GM04504 (cell line): ENCODE measurements around the gene KDM4D.
"Not testable (repeated sequence)": the region's sequence is repeated elsewhere in the genome, so short reads cannot be mapped to it uniquely, and the experiment has no call there.

ENCODE experiments used
- DNase-seq: peaks from one replicate; pipeline ENCODE4 v3.0.0-alpha.2; 2012; ENCODE audit warnings: low read depth

The KDM4D gene

DNA sequence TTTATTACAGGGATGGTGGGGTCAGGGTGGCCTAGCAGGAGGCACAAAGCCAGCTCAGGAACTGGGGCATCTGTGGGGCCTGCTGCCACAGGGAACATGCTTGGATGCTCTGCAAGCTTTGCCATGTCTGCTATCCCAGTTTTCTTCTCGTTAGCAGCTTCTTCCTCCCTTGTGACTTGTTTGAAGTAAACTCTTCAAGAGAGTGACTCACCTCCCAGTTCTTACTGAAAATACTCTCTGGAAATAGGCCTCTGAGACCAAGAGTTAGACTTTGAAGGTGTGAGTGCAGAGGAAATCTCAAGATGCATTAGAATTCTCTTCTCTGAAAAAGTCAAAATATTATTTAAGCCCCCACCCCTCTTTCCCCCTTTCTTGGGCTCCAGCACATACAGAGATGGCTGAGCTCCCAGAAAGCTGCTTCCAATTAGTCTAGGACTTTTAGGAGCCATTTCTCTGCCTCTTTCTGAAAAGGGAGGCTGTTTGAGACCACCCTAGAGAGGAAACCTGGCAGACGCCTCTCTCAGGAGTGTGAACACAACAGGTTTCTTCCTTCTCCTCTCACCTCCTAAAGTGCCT lies 15.3 kb upstream of the KDM4D start:
- peak; percentile 28 for DNase-seq

- DNase-seq, result no peak
These were observed 14.3 kb upstream of the KDM4D start for GRCh38 chr11:94959179-94959578.

DNA sequence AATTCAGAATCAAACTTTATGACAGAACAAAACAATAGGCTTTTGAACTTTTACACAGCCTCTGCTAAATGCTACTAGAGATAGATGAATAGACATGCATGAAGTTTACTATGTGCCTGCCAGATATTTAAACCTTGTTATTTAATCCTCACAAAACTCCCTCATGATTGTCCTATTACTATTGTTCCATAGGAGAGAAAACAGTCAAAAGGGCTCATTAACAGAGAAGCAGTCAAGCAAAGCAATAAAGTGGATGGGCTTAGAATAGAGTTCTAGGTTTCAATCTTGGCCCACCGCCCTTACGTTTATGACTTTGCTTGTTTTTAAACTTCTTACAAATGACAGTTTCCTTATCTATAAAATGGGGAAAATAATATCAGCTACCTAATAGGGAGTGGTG lies 13.0 kb upstream of the KDM4D start:
- DNase-seq, result no peak

- no peak for DNase-seq
These were observed 12.3 kb upstream of the KDM4D start for GRCh38 chr11:94961255-94961654.

GRCh38 chr11:94964934-94965333 lies 8.6 kb upstream of the KDM4D start:
- DNase-seq, result no peak

DNA sequence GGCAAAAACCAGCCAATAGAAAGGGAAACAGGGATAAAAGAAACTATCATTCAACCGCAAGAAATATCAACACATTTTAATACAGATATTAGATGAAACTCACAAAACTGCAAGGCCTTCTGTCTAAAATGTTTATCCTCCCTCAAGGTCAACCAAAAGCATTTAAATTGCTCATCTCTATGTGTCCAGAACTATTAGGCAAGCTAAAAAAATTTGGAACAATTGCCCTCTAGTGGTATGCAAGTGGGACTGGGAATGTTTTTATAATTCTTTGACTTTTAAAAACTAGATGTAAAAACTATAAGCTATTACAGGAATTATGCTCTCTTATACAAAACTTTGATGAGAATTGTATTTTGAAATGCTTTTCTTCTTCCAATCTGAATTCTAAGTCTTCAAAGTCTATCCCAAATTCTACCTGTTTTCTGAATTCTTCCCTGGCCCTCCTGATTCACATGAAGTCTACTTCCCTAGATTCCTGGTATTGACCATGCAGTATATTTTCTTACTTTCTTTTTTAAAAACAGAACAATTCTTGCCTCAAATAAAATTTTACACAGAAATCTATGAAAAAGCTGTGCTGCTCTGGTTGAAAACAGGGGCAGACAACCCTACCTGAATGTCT lies 5.1 kb upstream of the KDM4D start:
- DNase-seq, result peak; percentile 29

GRCh38 chr11:94972700-94973098 lies 810 bp upstream of the KDM4D start:
- DNase-seq, result no peak

DNA sequence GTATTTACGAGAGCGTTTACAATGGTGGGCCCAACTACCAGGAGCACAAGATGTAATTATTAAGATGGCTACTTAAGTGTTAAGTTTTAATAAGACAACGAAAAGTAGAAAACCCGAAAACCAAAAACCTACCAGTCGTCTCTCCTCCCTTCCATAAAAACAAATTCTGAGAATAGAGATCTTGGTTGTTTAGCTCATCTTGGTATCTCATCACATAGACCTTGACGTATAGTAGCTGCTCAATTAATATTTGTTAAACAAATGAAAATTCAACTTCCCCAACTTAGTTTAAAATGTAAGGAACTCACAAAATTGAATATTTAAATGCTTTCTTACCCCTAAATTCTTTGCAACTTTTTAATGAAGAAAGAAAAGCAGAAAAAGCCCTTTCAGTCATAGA lies 669 bp downstream of the KDM4D start:
- DNase-seq, result no peak

- no peak for DNase-seq
These were observed 2.1 kb downstream of the KDM4D start for GRCh38 chr11:94975599-94975998.

DNA sequence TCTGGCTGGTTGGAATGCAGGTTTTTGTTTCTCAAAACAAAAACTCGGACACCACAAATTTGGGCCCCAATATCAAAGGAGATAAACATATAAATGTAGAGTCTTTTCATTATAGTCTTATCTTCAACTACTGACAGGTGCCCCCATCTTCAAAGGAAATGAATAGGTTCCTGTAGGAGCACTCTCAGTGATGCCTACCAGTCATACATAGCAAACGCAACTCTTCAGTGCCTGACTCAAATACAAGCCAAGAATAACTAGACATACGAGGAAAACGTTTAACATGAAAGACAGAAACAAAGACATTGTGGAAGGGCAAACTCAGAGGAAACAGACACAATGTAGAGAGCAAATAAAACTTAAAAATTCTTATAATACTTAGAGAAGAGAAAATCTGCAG lies 13.9 kb downstream of the KDM4D start:
- no peak for DNase-seq

DNA sequence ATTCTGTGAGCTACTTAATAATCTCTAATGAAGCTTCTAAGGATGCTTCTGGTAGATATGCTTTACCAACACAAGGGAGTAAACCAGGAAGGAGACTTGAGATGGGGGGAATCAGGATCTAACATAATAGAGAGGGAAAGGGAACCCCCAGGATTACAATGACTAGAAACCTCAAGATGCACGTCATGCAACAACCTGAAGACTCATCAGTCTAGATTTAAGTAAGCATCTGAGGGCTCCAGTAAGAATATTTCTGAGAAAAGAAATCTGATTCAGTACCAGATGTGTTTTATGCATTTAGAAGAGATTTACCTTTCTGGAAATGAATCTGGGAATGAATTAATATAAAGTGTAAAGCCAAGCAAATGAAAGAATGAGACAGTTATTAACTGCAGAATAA lies 15.2 kb downstream of the KDM4D start:
- DNase-seq, result no peak

DNA sequence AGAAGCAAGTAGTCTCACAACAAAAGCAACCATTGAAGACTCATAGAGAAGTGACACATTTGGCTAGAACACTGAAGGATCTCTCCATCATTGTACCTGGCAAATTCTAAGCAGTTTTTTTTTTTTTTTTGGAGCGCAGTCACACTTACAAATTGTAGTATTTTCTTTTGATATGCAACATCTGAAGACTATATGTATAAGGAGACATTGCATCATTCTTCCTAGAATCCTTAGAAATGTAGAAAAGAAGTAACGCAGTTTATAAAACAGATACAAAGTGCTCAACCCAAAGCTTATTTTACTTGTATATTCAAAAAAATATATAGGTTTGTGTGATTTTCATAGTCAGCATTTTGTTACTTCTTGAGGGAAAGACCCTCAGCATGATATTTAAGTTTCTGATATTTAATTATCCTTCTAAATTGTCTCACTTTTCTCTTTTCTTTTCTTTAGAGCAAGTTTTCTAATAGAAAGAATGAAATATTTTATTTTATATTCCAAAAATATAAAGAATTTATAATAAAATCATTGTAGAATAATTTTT lies 20.0 kb downstream of the KDM4D start:
- no peak for DNase-seq

GRCh38 chr11:94997437-94997836 lies 23.9 kb downstream of the KDM4D start:
- no peak for DNase-seq

DNA sequence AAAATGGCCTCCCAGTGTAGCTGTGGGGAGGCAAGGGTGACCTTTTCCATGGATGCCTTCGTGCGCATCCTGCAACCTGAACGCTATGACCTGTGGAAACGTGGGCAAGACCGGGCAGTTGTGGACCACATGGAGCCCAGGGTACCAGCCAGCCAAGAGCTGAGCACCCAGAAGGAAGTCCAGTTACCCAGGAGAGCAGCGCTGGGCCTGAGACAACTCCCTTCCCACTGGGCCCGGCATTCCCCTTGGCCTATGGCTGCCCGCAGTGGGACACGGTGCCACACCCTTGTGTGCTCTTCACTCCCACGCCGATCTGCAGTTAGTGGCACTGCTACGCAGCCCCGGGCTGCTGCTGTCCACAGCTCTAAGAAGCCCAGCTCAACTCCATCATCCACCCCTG lies 24.8 kb downstream of the KDM4D start:
- DNase-seq, result no peak

- DNase-seq, result no peak
These were observed 30.2 kb downstream of the KDM4D start for GRCh38 chr11:95003716-95004115.

GRCh38 chr11:95005642-95006041 lies 32.1 kb downstream of the KDM4D start:
- DNase-seq, result no peak

GRCh38 chr11:95011376-95011775 lies 37.9 kb downstream of the KDM4D start:
- DNase-seq, result no peak

- DNase-seq, result no peak
These were observed 40.8 kb downstream of the KDM4D start for GRCh38 chr11:95014184-95014821.

- DNase-seq, result no peak
These were observed 42.6 kb downstream of the KDM4D start for GRCh38 chr11:95016139-95016538.

GRCh38 chr11:95021468-95021867 lies 48.0 kb downstream of the KDM4D start:
- not testable (repeated sequence) for DNase-seq

DNA sequence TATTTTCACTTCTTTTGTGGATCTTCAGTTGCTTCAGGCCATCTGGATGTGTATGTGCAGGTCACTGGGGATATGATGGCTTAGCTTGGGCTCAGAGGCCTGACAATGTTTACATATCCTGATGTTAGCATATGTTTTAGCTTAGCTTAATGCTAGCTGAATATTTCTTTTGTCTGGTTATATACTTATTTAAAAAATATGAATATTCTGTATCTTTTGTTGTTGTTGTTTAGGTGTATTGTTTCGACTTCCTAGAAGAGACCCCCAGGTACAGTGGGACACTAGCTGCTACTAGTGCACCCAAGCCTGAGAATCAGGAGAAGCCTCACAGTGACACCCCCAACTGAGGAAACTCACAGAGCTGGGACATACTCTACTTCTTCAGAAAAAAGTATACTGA lies 51.4 kb downstream of the KDM4D start, which contains the start of gene KDM4E:
Gene KDM4E, plus strand, starts transcription at position 301 of the 400 bp plus-strand sequence. CDS start 300 bp downstream, outside the sequence.
- DNase-seq, result no peak

- DNase-seq, result not testable (repeated sequence)
These were observed 52.1 kb downstream of the KDM4D start for GRCh38 chr11:95025594-95025993.

GRCh38 chr11:95028357-95028756 lies 54.8 kb downstream of the KDM4D start:
- DNase-seq, result no peak
